HG03469 (cell line): Measurements from ENCODE around the gene OPHN1.
"Not testable (repeated sequence)": the region's sequence is repeated elsewhere in the genome, so short reads cannot be mapped to it uniquely, and the experiment has no call there.

Source experiments
- ATAC-seq: cut with Tn5 transposase; IDR thresholded peaks from one replicate; pipeline ENCODE4 v1.9.1; 2021; ENCODE audit warnings: mild to moderate bottlenecking, moderate library complexity, moderate number of reproducible peaks; ENCODE audit not compliant: unreplicated experiment

The OPHN1 gene

GRCh38 chrX:68369559-68369958, 63.7 kb downstream of the OPHN1 start:
- no peak for ATAC-seq

DNA sequence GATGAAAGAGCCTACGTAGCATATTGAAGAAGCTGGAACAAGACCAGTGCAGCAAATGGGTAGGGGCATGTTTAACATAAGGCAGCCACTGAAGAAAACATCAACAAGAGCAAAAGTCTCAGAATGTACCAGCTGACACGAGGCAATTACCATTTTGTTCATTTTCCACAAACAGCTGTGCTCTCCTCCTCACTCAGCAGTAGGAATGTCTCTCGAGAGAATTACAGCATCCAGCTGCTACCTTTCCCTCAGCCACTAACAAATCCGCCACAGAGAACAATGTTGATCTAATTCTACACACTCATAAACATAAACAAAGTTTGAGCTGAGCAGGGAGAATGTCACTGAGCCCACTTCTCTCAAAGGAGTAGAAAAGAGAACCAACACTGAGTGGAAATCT, 68.0 kb downstream of the OPHN1 start:
- no peak for ATAC-seq

DNA sequence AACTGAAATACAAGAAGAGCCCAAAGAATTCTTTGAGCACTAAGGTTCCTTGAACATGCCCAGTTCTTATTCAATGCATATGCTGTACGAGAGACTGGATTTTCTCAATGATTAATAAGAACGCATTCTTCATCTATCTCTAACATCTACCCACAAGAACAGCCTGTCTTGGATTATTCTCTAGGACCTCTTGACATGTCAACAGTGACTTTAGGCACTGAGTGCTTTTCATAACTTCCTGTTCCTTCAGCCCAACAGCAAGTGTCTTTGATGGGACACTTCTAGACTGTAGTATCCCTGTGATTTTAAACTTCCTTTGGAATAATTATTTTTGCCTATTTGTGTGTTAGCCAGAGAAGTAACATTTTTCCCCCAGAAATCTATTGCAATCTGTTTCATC, 69.3 kb downstream of the OPHN1 start:
- ATAC-seq = no peak

- no peak for ATAC-seq
These were observed 74.6 kb downstream of the OPHN1 start for GRCh38 chrX:68358679-68359078.

DNA sequence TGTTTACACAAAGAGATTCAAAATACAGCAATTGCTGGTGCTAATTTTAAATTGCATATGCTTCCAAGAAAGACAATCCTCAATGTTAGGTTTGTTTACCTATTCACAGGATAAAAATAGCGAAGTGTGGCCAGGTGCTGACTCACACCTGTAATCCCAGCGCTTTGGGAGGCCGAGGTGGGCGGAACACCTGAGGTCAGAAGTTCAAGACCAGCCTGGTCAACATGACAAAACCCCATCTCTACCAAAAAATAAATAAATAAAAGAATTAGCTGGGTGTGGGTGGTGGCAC, 77.7 kb downstream of the OPHN1 start:
- ATAC-seq = no peak

DNA sequence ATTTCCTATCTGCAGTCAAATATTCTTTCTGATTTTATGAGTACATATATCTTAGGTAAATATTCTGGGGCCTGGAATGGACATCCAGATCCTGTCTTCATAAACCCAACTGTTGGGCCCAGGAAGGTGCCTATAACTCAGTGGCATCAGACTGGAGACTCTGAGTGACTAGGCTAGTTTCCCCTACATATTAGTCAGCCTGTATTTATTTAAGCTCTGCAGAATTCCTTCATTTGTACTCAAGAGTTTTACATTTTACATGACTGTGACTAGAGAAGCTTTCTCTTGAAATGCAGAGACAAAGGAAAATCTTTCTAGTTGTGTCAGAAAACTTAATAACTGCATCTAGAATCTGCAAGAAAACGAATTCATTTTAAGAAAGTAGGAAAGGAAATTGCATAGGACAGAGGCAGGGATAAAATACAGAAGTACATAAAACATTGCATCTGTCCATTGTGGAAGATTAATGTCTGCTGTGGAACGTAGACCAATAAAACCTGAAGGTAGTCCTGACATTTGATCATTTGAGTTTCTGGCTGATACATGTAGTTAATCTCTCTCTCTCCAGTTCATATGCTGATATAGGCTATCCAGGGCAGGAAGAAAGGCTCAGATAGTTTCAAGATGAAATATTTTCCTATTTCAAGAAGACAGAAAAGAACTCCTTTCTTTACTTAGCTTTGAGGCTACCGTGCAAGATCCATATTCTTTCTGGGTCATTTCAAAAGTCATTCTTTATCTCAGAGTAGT, 78.2 kb downstream of the OPHN1 start:
- no peak for ATAC-seq

- ATAC-seq = no peak
These were observed 88.3 kb downstream of the OPHN1 start for GRCh38 chrX:68345025-68345424.

GRCh38 chrX:68343551-68343950, 89.7 kb downstream of the OPHN1 start:
- no peak for ATAC-seq

DNA sequence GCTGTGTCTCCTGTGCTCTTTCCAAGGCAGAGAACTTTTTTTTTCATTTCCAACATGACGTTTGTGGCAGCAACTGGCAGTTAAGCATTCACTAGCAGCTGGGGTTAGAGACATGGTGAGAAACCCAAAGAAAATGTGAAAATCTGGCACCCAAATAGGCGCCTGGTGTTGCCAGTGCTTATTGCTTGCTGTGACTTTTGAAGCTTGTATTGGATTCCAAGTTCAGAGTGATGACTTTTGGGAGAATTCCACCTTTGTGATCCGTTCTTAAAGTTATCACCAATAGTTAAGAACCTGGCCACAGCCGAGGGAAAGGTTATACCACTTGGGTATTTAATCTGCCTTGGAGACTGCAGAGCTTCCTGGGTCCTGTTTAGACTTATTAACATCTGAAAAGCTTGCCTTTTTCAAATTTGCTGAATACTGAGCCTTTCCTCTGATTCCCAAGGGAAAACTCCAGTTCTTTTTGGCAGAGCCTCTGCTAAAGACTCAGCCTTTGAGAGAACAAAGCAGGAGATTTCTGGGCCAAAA, 101.0 kb downstream of the OPHN1 start:
- ATAC-seq = no peak

GRCh38 chrX:68326841-68327240, 106.5 kb downstream of the OPHN1 start:
- not testable (repeated sequence) for ATAC-seq

DNA sequence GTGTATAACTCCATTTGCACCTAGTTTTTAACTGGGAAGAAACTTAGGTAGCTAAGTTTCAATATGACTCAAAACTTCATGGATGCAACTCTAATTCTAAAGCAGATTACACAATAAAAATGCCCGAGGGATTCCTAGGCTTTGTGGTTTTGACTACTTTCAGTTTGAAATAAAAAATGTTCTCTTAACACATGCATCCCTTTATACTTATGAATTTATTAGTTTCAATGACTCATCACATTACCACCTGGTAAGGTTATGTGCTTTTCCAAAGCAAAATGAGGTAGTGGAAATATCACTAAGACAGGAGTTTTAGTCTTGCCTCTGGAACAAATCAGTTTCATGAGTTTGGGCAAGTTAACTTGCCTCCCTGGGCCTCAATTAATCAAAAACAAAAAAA, 125.5 kb downstream of the OPHN1 start:
- no peak for ATAC-seq

DNA sequence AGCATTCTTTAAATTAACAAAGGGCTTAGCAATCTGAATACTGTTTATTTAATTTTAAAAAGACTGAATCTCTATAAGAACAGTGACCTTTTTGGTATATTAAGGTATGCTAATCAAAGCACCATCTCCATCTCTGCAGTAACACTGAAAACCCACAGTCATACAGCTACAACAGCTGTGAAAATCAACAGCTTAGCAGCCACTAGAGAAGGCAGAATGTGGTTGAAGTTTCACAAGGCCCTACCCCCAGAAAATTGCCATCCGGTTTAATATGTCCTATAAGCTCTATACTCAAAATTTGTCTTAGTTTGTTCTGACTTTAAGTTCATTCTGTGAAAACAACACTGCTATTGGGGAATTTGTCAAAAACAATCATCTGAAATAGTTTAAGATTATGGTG, 128.7 kb downstream of the OPHN1 start:
- ATAC-seq = no peak

GRCh38 chrX:68299898-68300297, 133.4 kb downstream of the OPHN1 start:
- no peak for ATAC-seq

- no peak for ATAC-seq
These were observed 140.8 kb downstream of the OPHN1 start for GRCh38 chrX:68292471-68292870.

DNA sequence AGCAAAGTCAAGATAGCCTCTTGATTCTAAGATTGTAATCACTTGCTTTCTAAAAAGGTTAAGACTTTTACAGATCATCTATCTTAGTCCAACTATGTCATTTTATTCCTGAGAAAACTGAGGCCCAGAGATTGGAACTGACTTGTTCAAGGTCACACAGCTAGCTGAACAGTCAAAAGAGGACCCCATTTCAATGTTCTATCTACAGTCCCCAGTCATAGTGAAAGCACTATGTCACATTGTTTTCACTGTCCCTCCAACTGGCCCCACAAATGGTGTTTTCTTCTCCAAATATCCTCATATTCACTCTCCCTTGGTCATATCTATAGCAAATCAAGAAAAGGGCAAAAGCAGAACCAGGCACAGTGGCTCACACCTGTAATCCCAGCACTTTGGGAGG, 145.2 kb downstream of the OPHN1 start:
- ATAC-seq = no peak

DNA sequence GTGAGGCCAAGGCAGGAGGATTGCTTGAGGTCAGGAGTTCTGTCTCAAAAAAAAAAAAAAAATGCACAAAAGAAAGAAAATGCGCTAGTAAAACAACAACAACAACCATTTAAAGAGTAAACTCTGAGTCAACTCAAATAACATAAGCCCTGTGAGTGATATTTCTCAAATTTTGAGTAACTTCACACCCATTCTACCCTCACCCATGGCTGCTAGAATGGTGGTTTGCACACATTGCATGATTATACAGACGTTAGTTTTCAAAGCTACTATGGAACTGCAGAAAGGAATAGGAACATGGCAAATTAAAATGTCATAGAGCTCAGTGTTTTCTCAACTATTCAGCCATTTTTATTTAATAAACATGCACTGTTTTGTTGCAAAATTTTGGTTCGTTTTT, 145.9 kb downstream of the OPHN1 start:
- no peak for ATAC-seq

- ATAC-seq = no peak
These were observed 146.3 kb downstream of the OPHN1 start for GRCh38 chrX:68286980-68287379.

DNA sequence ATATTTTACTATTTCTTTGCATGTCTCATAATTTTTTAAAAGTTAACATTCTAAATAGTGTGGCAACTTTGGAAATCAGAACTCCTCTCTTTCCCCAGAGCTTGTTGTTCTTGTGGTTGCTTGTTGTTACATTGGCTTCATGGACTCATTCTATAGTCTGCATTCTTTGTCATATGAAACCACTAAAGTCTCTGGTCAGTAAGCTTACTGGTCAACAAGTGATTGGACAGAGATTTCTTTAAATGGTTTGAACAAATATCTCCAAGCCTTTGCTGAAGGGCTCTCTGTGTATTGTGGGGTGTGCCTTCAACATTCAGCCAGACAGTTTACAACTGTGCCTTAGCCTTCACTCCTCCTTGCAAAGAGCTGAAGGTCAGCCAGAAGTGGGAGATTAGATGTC, 147.2 kb downstream of the OPHN1 start:
- no peak for ATAC-seq

GRCh38 chrX:68284281-68284904, 148.9 kb downstream of the OPHN1 start:
- ATAC-seq = no peak

DNA sequence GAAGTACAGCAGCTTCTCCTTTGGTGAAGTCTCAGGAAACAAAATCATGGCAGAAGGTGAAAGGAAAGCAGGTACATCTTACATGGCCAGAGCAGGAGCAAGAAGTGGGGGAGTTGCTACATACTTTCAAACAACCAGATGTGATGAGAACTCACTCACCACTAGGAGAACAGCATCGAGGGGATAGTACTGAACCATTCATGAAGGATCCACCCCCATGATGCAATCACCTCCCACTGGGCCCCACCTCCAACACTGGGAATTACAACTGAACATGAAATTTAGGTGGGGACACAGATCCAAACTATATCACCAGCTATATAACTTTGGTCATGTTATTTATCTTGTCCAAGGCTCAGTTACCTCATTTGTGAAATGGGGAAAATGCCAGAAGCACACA, 159.4 kb downstream of the OPHN1 start:
- no peak for ATAC-seq

GRCh38 chrX:68264793-68265192, 168.5 kb downstream of the OPHN1 start:
- ATAC-seq = not testable (repeated sequence)

DNA sequence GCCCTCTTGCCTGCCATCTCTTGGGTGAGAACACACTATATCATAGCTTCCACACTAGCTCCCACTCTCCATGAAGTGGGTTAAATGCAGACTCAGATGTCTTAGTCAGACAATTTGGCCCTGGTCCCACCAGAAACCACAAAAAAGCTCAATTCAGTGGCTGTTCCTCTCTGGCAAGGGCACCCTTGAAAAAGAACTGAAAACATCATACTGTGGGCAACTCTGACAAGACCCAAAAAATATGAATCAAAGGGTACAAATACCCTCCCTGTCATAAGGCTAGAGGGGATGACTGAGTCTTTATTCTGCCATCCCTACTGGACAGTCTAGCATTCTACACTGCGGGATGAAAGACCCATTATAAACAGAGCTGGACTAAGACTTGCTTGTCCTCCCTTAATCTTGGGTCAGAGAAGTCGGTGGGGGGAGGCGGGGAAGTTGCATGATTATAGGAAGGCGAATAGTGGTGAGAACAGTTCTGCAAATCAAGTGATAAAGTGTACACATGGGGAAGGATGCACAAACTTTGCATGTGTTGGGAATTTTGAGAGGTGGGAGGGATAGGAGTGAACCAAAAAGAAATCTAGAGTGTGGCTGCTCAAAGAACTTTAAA, 172.1 kb downstream of the OPHN1 start:
- no peak for ATAC-seq
